DOHH2 (cell line): Measurements from ENCODE around the gene CNTNAP2.

Experiments used
- CTCF ChIP-seq: fragments of 200-600 bp; sonication (generic); IDR thresholded peaks from one replicate; pipeline ENCODE4 v1.5.1; 2014; ENCODE audit warnings: antibody characterized with exemption, mild to moderate bottlenecking, low read depth, low read length; ENCODE audit not compliant: poor library complexity, severe bottlenecking
- EZH2phosphoT487 ChIP-seq: fragments of 200-600 bp; sonication (generic); IDR thresholded peaks from 2 replicates; pipeline ENCODE4 v1.6.1; 2017; ENCODE audit warnings: borderline replicate concordance, mild to moderate bottlenecking, antibody characterized with exemption, low read length, moderate library complexity, mixed read lengths

- TF ChIP-seq CTCF (no peak), EZH2phosphoT487 (no peak)
Observed at GRCh38 chr7:147509035-147509501, 1392.5 kb downstream of the CNTNAP2 start.
